GM12874 (cell line): ENCODE results near the gene PRKCB.

Source experiments
- CTCF ChIP-seq: IDR thresholded peaks from 2 replicates; pipeline ENCODE4 v1.5.1; 2011; ENCODE audit warnings: low read depth, mild to moderate bottlenecking, control low read depth, low read length, moderate library complexity; ENCODE audit not compliant: insufficient read depth

The PRKCB gene

GRCh38 chr16:23940111-23940510 lies 104.3 kb downstream of the PRKCB start:
- no peak for TF ChIP-seq CTCF

DNA sequence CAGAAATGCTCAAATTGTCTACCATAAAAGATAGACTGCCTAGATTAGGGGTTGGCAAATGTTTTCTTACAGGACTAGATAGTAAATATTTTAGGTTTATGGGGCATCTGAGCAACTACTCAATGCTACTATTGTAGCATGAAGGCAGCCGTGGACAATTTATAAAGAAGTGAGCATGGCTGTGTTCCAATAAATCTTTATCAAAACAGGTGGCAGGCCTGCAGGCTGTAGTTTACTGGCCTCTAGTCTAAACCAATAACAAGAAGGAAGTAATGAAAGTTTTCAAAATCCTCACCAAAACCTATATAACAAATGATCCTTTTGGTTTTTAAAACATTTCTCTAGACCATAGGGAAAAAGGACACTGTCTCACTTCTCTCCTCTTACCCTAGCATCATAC lies 105.2 kb downstream of the PRKCB start:
- TF ChIP-seq CTCF = no peak

DNA sequence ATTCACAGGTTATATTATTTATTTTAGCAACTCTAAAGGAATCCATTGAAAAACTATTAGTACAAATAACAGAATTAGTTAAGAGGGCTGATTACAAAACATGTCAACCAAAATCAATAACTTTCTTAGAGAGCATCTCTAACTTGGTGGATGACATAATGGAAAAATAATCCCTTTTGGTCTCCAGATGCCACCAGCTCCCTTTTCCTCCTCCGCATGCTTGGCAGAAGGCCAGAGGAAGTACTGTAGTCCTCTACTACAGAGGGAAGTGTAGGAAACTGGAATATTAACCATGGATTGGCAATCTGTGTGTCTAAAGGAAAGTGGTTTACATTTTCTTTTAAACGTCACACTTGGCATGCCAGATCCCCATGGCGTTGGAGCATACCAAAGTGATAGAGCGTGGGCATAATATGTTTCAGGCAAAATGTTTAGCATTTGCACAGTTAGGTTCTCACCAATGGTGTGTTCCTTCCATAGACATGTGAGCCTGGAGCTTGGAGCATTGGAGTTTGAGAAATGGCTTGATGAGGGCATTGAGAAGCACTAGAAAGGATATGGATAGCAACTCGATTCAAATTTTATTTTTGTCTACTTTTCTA lies 106.3 kb downstream of the PRKCB start:
- no peak for TF ChIP-seq CTCF

DNA sequence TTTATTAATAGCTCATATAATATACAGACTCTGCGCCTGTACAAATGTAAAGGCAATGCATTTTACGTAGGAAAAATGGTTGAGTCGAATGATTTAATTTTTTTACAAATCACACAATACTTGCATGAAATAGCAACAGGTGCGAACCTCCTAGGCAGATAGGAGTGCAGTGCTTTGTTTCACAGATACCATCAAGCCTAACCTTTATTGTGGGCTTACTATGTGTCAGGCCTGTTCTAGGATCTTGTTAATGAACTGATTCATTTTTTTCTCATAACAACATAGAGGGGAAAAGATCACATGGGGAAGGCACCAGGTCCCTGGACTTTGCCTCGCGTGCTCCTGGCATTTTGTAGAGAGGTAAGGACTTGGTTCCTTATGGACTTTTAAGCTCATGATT lies 107.8 kb downstream of the PRKCB start:
- TF ChIP-seq CTCF = no peak

GRCh38 chr16:23944381-23944780 lies 108.6 kb downstream of the PRKCB start:
- TF ChIP-seq CTCF = no peak

DNA sequence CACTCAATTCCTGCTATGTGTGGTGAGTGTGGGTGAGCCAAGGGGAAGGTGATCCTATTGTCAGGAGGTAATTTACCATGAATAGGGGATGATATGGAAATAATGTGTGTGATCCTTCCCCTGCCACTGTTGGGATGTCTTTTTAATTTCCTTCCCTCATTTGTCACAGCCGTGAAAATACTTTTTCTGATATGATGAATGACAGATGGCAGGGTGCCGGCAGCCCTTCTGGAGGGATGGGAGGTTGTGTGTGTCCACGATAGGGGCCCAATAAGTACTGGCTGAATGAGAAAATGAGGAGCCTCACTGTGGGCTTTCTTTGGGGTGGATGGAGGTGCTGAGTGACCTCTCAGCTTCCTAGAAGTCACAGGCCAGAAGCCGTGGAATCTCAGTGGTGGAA lies 109.5 kb downstream of the PRKCB start:
- no peak for TF ChIP-seq CTCF

DNA sequence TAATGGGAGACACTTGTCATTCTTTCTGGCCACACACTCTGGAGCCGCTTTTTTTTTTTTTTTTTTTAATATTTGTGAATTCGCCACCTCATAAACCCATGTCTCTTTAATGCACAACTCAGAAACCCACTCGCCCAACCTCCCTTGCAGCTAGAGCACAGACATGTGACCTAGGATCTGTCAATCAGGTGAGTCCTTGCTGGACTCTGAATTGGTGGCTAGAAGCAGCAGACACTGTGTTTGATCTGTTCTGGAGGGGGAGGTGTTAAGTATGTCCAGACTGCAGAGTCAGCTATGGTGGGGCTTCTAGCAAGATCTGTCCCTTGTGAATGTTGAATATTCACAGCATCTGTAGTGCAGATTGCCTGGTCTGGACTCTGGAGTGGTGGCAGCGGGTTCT lies 112.1 kb downstream of the PRKCB start:
- no peak for TF ChIP-seq CTCF
